Natural killer cell (primary cell): Measurements from ENCODE around the gene MAPK7. TPM values are rescaled to one million over a fixed set of nuclear protein-coding genes. Genes with fewer than 3 reads are reported as not detected.

Source experiments
- ATAC-seq, 3 donors: fragments of 150-1000 bp in 2 of 3; fragments of 200-7000 bp in 1 of 3; cut with Tn5 transposase; 1 replicate in 1 of 3; 2 replicates in 2 of 3; pipeline ENCODE4 v1.10.0; 2021; ENCODE audit warnings: mild to moderate bottlenecking in 2 of 3, moderate library complexity in 2 of 3
- DNase-seq, 2 donors: peaks; one replicate each; pipeline versions ENCODE4 v3.0.0 to v3.0.0-alpha.2; 2013 to 2021; ENCODE audit warnings: mixed read lengths in 1 of 2
- H3K27ac ChIP-seq: one replicate; pipeline ENCODE4 v1.5.1; 2013; ENCODE audit warnings: mild to moderate bottlenecking, low read length
- H3K27me3 ChIP-seq: one replicate; pipeline ENCODE4 v1.6.1; 2013; ENCODE audit warnings: low read length; ENCODE audit not compliant: control insufficient read depth, insufficient read depth
- H3K36me3 ChIP-seq: one replicate; pipeline ENCODE4 v1.6.1; 2013; ENCODE audit warnings: low read length; ENCODE audit not compliant: control insufficient read depth, insufficient read depth
- H3K4me1 ChIP-seq: one replicate; pipeline ENCODE4 v1.6.1; 2013; ENCODE audit warnings: low read length; ENCODE audit not compliant: control insufficient read depth, insufficient read depth
- H3K4me3 ChIP-seq: one replicate; pipeline ENCODE4 v1.5.1; 2013; ENCODE audit warnings: low read length
- H3K9me3 ChIP-seq: one replicate; pipeline ENCODE4 v1.6.1; 2013; ENCODE audit warnings: low read length; ENCODE audit not compliant: control insufficient read depth, insufficient read depth
- H3K27ac Mint-ChIP-seq, 2 donors: one replicate each; pipeline ENCODE4 v1.8.0; 2022; ENCODE audit warnings: mild to moderate bottlenecking in 2 of 2, mixed read lengths in 2 of 2, moderate library complexity in 1 of 2
- H3K27me3 Mint-ChIP-seq, 2 donors: one replicate each; pipeline ENCODE4 v1.8.0; 2022; ENCODE audit warnings: low read depth in 2 of 2, mixed read lengths in 2 of 2
- H3K36me3 Mint-ChIP-seq: one replicate; pipeline ENCODE4 v1.8.0; 2022; ENCODE audit warnings: mixed read lengths
- H3K4me1 Mint-ChIP-seq, 2 donors: one replicate each; pipeline ENCODE4 v1.8.0; 2022; ENCODE audit warnings: mixed read lengths in 2 of 2
- H3K4me3 Mint-ChIP-seq: one replicate; pipeline ENCODE4 v1.8.0; 2022; ENCODE audit warnings: mild to moderate bottlenecking, moderate library complexity, mixed read lengths
- H3K9me3 Mint-ChIP-seq, 2 donors: one replicate each; pipeline ENCODE4 v1.8.0; 2022; ENCODE audit warnings: mixed read lengths in 2 of 2
- WGBS: methylation state at CpG from one replicate; pipeline ENCODE4 v1.1.7; 2013; ENCODE audit warnings: missing lambda C conversion rate; ENCODE audit not compliant: insufficient coverage; 5-methylcytosine and 5-hydroxymethylcytosine counted together
- intact Hi-C: fragments of 100-400 bp; cut with micrococcal nuclease; formaldehyde crosslinking; loops from one replicate; pipeline ENCODE4 v1.14.2; 2022
- total RNA-seq, 4 donors: library from RNA; stranded (reverse); fragments of 120-200 nt in 1 of 4; gene quantifications; one replicate each; pipeline versions ENCODE4 v1.2.3 to v1.2.4, GENCODE V29; 2013 to 2022
- TF ChIP-seq, protein P1 (sequence below): fragments of 200-600 bp; IDR thresholded peaks from one replicate; pipeline ENCODE4 v1.8.0; 2022; ENCODE audit warnings: antibody characterized with exemption

MAPK7 gene
- total RNA-seq, 3 donors from 2014 or later (not counting 1 experiment from before 2014, with no cell fraction given), result 39.2 to 63.5 (median 54.1) TPM

GRCh38 chr17:19415311-19415710 lies 37.0 kb downstream of the MAPK7 start:
- Mint-ChIP-seq H3K4me3 (no peak overlapping the region), H3K9me3 (no peaks in the 10 kb centered on the region), H3K27me3 (no peaks in the 10 kb centered on the region), H3K36me3 (no peaks in the 10 kb centered on the region), H3K4me1 (peaks cover 0 to 13% of the 10 kb centered on the region in 2 donors), H3K27ac (no peak overlapping the region)
- Histone ChIP-seq H3K4me3 (no peak overlapping the region), H3K36me3 (no peaks in the 10 kb centered on the region), H3K4me1 (no peaks in the 10 kb centered on the region), H3K27me3 (peaks cover 4% of the 10 kb centered on the region), H3K27ac (no peak overlapping the region), H3K9me3 (no peaks in the 10 kb centered on the region)
- 72% methylated on average over 13 of the region's 13 CpGs for WGBS
- TF ChIP-seq, protein P1, sequence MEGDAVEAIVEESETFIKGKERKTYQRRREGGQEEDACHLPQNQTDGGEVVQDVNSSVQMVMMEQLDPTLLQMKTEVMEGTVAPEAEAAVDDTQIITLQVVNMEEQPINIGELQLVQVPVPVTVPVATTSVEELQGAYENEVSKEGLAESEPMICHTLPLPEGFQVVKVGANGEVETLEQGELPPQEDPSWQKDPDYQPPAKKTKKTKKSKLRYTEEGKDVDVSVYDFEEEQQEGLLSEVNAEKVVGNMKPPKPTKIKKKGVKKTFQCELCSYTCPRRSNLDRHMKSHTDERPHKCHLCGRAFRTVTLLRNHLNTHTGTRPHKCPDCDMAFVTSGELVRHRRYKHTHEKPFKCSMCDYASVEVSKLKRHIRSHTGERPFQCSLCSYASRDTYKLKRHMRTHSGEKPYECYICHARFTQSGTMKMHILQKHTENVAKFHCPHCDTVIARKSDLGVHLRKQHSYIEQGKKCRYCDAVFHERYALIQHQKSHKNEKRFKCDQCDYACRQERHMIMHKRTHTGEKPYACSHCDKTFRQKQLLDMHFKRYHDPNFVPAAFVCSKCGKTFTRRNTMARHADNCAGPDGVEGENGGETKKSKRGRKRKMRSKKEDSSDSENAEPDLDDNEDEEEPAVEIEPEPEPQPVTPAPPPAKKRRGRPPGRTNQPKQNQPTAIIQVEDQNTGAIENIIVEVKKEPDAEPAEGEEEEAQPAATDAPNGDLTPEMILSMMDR, result no peak
- intact Hi-C loops, result no loop called here
- ATAC-seq, result no peak
- DNase-seq, result no peak

DNA sequence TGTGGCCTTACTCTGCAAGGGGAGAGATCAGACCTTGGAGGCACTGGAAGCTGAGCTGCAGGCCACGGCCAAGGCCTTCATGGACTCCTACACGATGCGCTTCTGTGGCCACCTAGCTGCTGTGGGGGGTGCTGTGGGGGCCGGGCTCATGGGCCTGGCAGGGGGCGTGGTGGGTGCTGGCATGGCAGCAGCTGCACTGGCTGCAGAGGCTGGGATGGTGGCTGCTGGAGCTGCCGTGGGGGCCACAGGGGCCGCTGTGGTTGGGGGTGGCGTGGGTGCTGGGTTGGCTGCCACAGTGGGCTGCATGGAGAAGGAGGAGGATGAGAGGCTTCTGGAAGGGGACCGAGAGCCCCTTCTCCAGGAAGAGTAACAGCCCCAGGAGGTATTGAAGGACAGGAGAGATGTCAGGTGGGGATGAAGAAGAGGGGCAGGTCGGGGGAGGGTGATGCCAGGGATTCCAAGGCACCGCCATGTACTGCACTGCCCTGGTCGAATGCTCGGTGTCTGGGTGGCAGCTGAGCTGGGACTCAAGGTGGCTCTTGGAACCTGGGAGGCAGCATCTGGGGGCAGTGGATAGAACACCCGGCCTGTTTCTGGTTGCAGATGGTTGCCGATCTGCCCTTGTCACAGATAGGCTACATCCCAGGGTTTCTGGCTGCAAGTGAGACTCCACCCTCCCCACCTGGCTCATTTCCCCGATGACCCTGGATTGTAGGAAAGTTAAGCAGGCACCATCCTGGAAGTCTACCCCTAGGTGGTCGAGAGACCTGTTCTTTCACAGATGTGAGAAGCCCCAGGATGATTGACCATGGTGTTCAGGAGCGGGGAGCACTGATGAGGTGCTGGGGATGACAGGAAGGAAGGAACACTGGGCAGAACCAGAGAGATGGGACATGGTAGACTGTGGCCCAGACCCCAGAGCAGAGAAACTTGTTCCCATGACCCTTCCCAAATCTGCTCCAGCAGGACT lies 37.8 kb downstream of the MAPK7 start:
- peaks cover 0 to 6% of the 10 kb centered on the region in 2 donors for H3K4me1 Mint-ChIP-seq
- WGBS, result 91% methylated on average over 18 of the region's 18 CpGs
- intact Hi-C loops, result no loop called here
- no peak overlapping the region for H3K4me3 Mint-ChIP-seq
- H3K36me3 Mint-ChIP-seq, result no peaks in the 10 kb centered on the region
- DNase-seq (no peak), ATAC-seq (no peak)
- no peaks in the 10 kb centered on the region for H3K27me3 Mint-ChIP-seq
- no peak overlapping the region for H3K4me3 ChIP-seq
- no peak overlapping the region for H3K27ac ChIP-seq
- H3K27me3 ChIP-seq, result peaks cover 4% of the 10 kb centered on the region
- no peak overlapping the region for H3K27ac Mint-ChIP-seq
- H3K9me3 ChIP-seq, result no peaks in the 10 kb centered on the region
- TF ChIP-seq, protein P1, result no peak
- no peaks in the 10 kb centered on the region for H3K4me1 ChIP-seq
- no peaks in the 10 kb centered on the region for H3K9me3 Mint-ChIP-seq
- no peaks in the 10 kb centered on the region for H3K36me3 ChIP-seq

DNA sequence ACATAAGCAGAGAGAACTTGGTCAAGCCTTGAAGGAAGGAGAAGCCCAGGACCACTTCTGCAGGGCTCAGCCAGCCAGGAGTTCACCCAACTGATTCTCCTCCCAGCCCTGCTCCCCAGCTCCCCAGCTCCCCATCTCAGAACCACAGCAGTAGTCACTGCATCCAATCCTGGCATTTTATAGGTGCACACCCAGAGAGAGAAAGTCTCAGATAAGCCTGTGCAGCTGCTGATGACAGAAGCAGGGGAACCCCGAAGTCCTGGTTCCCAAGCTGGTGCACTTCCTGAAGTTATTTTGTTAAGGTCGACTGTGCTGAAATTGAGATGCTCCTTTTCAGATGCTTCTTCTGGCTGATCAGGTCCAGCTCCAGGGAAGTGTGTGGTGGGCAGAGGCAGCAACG lies 39.3 kb downstream of the MAPK7 start:
- Mint-ChIP-seq H3K27ac (no peak overlapping the region), H3K4me3 (no peak overlapping the region), H3K9me3 (no peaks in the 10 kb centered on the region), H3K4me1 (peaks cover 0 to 5% of the 10 kb centered on the region in 2 donors), H3K27me3 (no peaks in the 10 kb centered on the region), H3K36me3 (no peaks in the 10 kb centered on the region)
- Histone ChIP-seq H3K4me1 (no peaks in the 10 kb centered on the region), H3K27me3 (no peaks in the 10 kb centered on the region), H3K36me3 (no peaks in the 10 kb centered on the region), H3K9me3 (no peaks in the 10 kb centered on the region), H3K4me3 (no peak overlapping the region), H3K27ac (no peak overlapping the region)
- intact Hi-C loops, result no loop called here
- ATAC-seq (no peak), DNase-seq (peak in 1 of 2 donors; percentile 9)
- TF ChIP-seq, protein P1, result no peak
- 66% methylated on average over 3 of the region's 3 CpGs for WGBS
